H9 (cell line): ENCODE data around the gene COL4A2. TPM values are rescaled to one million over a fixed set of nuclear protein-coding genes. Genes with fewer than 3 reads are reported as not detected.

Source experiments
- DNase-seq: peaks from one replicate; pipeline ENCODE4 v3.0.0-alpha.2; 2017
- H2AFZ ChIP-seq: one replicate; pipeline ENCODE4 v1.6.1; 2013; ENCODE audit warnings: mild to moderate bottlenecking, low read length, control low read depth, moderate library complexity
- H2AK5ac ChIP-seq: 2 replicates; pipeline ENCODE4 v1.6.1; 2013; ENCODE audit warnings: low read length, control low read depth, mixed read lengths; ENCODE audit not compliant: insufficient read length
- H2BK120ac ChIP-seq: one replicate; pipeline ENCODE4 v1.6.1; 2013; ENCODE audit warnings: low read depth, mild to moderate bottlenecking, low read length, control low read depth, inconsistent platforms; ENCODE audit not compliant: poor library complexity, severe bottlenecking
- H2BK12ac ChIP-seq: 2 replicates; pipeline ENCODE4 v1.6.1; 2013; ENCODE audit warnings: low read length, control low read depth, mixed read lengths, low read depth; ENCODE audit not compliant: insufficient read length
- H2BK15ac ChIP-seq: 2 replicates; pipeline ENCODE4 v1.6.1; 2013; ENCODE audit warnings: low read depth, low read length, control low read depth
- H2BK20ac ChIP-seq: one replicate; pipeline ENCODE4 v1.6.1; 2013; ENCODE audit warnings: low read depth, mild to moderate bottlenecking, low read length, control low read depth, inconsistent platforms; ENCODE audit not compliant: poor library complexity, severe bottlenecking
- H2BK5ac ChIP-seq: 2 replicates; pipeline ENCODE4 v1.6.1; 2013; ENCODE audit warnings: low read length, control low read depth, mixed read lengths; ENCODE audit not compliant: insufficient read length
- H3K14ac ChIP-seq: 2 replicates; pipeline ENCODE4 v1.6.1; 2013; ENCODE audit warnings: low read length, control low read depth; ENCODE audit not compliant: insufficient read depth
- H3K18ac ChIP-seq: 2 replicates; pipeline ENCODE4 v1.6.1; 2013; ENCODE audit warnings: low read depth, mild to moderate bottlenecking, mixed read lengths, low read length, control low read depth; ENCODE audit not compliant: insufficient read length
- H3K23ac ChIP-seq: 2 replicates; pipeline ENCODE4 v1.6.1; 2013; ENCODE audit warnings: low read length, control low read depth, mixed read lengths, low read depth; ENCODE audit not compliant: insufficient read length
- H3K23me2 ChIP-seq: 2 replicates; pipeline ENCODE4 v1.6.1; 2013; ENCODE audit warnings: low read depth, mild to moderate bottlenecking, mixed read lengths, low read length, control low read depth; ENCODE audit not compliant: insufficient read length, poor library complexity, severe bottlenecking
- H3K27ac ChIP-seq: 2 replicates; pipeline ENCODE4 v1.5.1; 2013; ENCODE audit warnings: low read length, control low read depth, mixed read lengths, low read depth; ENCODE audit not compliant: insufficient read length
- H3K27me3 ChIP-seq: 2 replicates; pipeline ENCODE4 v1.6.1; 2013; ENCODE audit warnings: low read length, control low read depth, inconsistent platforms; ENCODE audit not compliant: insufficient read depth
- H3K4ac ChIP-seq: 2 replicates; pipeline ENCODE4 v1.6.1; 2013; ENCODE audit warnings: low read depth, mild to moderate bottlenecking, control low read depth, inconsistent platforms, low read length, moderate library complexity
- H3K4me1 ChIP-seq: 2 replicates; pipeline ENCODE4 v1.6.1; 2013; ENCODE audit warnings: low read length, control low read depth, inconsistent platforms; ENCODE audit not compliant: insufficient read depth
- H3K4me2 ChIP-seq: 2 replicates; pipeline ENCODE4 v1.6.1; 2013; ENCODE audit warnings: low read length, control low read depth, mixed read lengths; ENCODE audit not compliant: insufficient read length, insufficient read depth
- H3K56ac ChIP-seq: 2 replicates; pipeline ENCODE4 v1.6.1; 2013; ENCODE audit warnings: low read depth, mild to moderate bottlenecking, mixed read lengths, low read length, control low read depth; ENCODE audit not compliant: insufficient read length
- H3K79me1 ChIP-seq: 2 replicates; pipeline ENCODE4 v1.6.1; 2013; ENCODE audit warnings: low read depth, mild to moderate bottlenecking, moderate library complexity, low read length, control low read depth, inconsistent platforms; ENCODE audit not compliant: insufficient read depth, poor library complexity, severe bottlenecking
- H3K79me2 ChIP-seq: 2 replicates; pipeline ENCODE4 v1.6.1; 2013; ENCODE audit warnings: low read length, control low read depth, inconsistent platforms; ENCODE audit not compliant: insufficient read depth
- H3K9ac ChIP-seq: 2 replicates; pipeline ENCODE4 v1.6.1; 2013; ENCODE audit warnings: low read length, control low read depth, mixed read lengths; ENCODE audit not compliant: insufficient read length; ENCODE audit errors: extremely low read depth
- H3K9me3 ChIP-seq: one replicate; pipeline ENCODE4 v1.6.1; 2013; ENCODE audit warnings: low read depth, low read length, inconsistent platforms; ENCODE audit not compliant: control insufficient read depth
- H3T11ph ChIP-seq: one replicate; pipeline ENCODE4 v1.6.1; 2013; ENCODE audit warnings: mild to moderate bottlenecking, low read length, control low read depth, inconsistent platforms
- H4K20me1 ChIP-seq: one replicate; pipeline ENCODE4 v1.6.1; 2013; ENCODE audit not compliant: control insufficient read depth, insufficient read length, insufficient read depth
- H4K5ac ChIP-seq: 2 replicates; pipeline ENCODE4 v1.6.1; 2013; ENCODE audit warnings: low read depth, mild to moderate bottlenecking, mixed read lengths, low read length, control low read depth; ENCODE audit not compliant: insufficient read length
- H4K8ac ChIP-seq: replicated peaks from 2 replicates; pipeline ENCODE4 v1.6.1; 2013; ENCODE audit warnings: low read length, control low read depth, mixed read lengths, low read depth; ENCODE audit not compliant: insufficient read length
- H4K91ac ChIP-seq: 2 replicates; pipeline ENCODE4 v1.6.1; 2013; ENCODE audit warnings: low read depth, mild to moderate bottlenecking, moderate library complexity, mixed read lengths, low read length, control low read depth; ENCODE audit not compliant: insufficient read length
- H3K27ac Mint-ChIP-seq, 3 experiments: 2 replicates in 2 of 3; 3 replicates in 1 of 3; pipeline ENCODE4 v1.8.0; 2020 to 2021; ENCODE audit warnings: mixed read lengths in 3 of 3, mild to moderate bottlenecking in 1 of 3, moderate library complexity in 1 of 3
- H3K27me3 Mint-ChIP-seq: 2 replicates; pipeline ENCODE4 v1.8.0; 2021; ENCODE audit warnings: low read depth, mild to moderate bottlenecking, moderate library complexity, mixed read lengths
- H3K36me3 Mint-ChIP-seq, 3 experiments: 2 replicates in 2 of 3; 3 replicates in 1 of 3; pipeline ENCODE4 v1.8.0; 2020 to 2021; ENCODE audit warnings: low read depth in 3 of 3, mixed read lengths in 3 of 3; ENCODE audit not compliant: insufficient read depth in 1 of 3
- H3K4me1 Mint-ChIP-seq, 2 experiments: 2 replicates each; pipeline ENCODE4 v1.8.0; 2020; ENCODE audit warnings: mixed read lengths in 2 of 2
- H3K4me3 Mint-ChIP-seq, 2 experiments: 2 replicates in 1 of 2; 3 replicates in 1 of 2; pipeline ENCODE4 v1.8.0; 2020 to 2021; ENCODE audit warnings: mild to moderate bottlenecking in 2 of 2, mixed read lengths in 2 of 2, moderate library complexity in 1 of 2
- H3K9me3 Mint-ChIP-seq, 2 experiments: 2 replicates in 1 of 2; 3 replicates in 1 of 2; pipeline ENCODE4 v1.8.0; 2020; ENCODE audit warnings: mild to moderate bottlenecking in 2 of 2, mixed read lengths in 2 of 2, moderate library complexity in 1 of 2
- WGBS: extraction: QIAGEN DNeasy Blood & Tissue Kit; methylation state at CpG from one replicate; pipeline ENCODE4 v1.1.7; 2013; ENCODE audit warnings: missing lambda C conversion rate, low lambda C conversion rate, mixed read lengths; ENCODE audit not compliant: insufficient read length; ENCODE audit errors: extremely low coverage; 5-methylcytosine and 5-hydroxymethylcytosine counted together
- total RNA-seq: library from RNA; stranded (reverse); gene quantifications from 2 replicates; pipeline ENCODE4 v1.2.1, GENCODE V29; 2021
- TF ChIP-seq, protein P1 (sequence below): fragments of 200-600 bp; sonication (generic); conservative IDR thresholded peaks from 3 replicates; pipeline ENCODE4 v1.8.0; 2021; ENCODE audit warnings: antibody characterized with exemption, mild to moderate bottlenecking

COL4A2 gene
- total RNA-seq, 1 experiment from 2014 or later, result 76.5 TPM

DNA sequence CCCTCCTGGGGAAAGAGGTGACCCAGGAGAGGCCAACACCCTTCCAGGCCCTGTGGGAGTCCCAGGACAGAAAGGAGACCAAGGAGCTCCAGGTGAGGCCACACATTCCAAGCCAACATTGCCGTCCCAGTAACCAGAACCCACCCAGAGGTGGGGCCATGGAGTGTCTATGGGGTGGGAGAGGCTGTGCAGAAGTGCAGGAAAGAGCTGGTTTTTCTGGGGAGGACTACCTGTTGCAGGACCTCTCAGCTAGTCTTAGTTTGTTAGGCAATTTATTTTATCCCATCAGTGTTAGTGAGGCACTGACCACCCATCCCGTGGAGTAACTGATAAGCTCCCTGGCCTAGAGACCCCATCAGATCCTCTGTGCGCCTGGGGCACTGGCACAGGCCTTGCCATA is 188.3 kb downstream of the COL4A2 start:
- H3K27ac Mint-ChIP-seq, result 0 out of 7 replicates have a peak overlapping the region, but pooled peaks of 1 of the 3 experiments have one; percentile 34
- no peak overlapping the region for H4K8ac ChIP-seq
- H3K9me3 ChIP-seq, result no peaks in the 10 kb centered on the region
- H4K91ac ChIP-seq, result no peak overlapping the region
- H2BK5ac ChIP-seq, result no peak overlapping the region
- no peak overlapping the region for H3K27ac ChIP-seq
- no CpG with 5 or more reads among the region's 3 CpGs for WGBS
- no peak overlapping the region for H4K5ac ChIP-seq
- H3K79me2 ChIP-seq, result no peaks in the 10 kb centered on the region
- H3K4me1 ChIP-seq, result no peaks in the 10 kb centered on the region
- H3K14ac ChIP-seq, result no peak overlapping the region
- no peak overlapping the region for H3K18ac ChIP-seq
- no peaks in the 10 kb centered on the region for H3K79me1 ChIP-seq
- H3K27me3 ChIP-seq, result no peaks in the 10 kb centered on the region
- H2AK5ac ChIP-seq, result no peak overlapping the region
- TF ChIP-seq, protein P1, sequence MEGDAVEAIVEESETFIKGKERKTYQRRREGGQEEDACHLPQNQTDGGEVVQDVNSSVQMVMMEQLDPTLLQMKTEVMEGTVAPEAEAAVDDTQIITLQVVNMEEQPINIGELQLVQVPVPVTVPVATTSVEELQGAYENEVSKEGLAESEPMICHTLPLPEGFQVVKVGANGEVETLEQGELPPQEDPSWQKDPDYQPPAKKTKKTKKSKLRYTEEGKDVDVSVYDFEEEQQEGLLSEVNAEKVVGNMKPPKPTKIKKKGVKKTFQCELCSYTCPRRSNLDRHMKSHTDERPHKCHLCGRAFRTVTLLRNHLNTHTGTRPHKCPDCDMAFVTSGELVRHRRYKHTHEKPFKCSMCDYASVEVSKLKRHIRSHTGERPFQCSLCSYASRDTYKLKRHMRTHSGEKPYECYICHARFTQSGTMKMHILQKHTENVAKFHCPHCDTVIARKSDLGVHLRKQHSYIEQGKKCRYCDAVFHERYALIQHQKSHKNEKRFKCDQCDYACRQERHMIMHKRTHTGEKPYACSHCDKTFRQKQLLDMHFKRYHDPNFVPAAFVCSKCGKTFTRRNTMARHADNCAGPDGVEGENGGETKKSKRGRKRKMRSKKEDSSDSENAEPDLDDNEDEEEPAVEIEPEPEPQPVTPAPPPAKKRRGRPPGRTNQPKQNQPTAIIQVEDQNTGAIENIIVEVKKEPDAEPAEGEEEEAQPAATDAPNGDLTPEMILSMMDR, result no peak
- H3K4ac ChIP-seq, result no peak overlapping the region
- no peak overlapping the region for H3K4me3 Mint-ChIP-seq
- no peak overlapping the region for H3T11ph ChIP-seq
- peaks cover 52 to 79% (median 75%) of the 10 kb centered on the region in 3 experiments for H3K36me3 Mint-ChIP-seq
- no peaks in the 10 kb centered on the region for H4K20me1 ChIP-seq
- H3K56ac ChIP-seq, result no peak overlapping the region
- H2AFZ ChIP-seq, result no peak overlapping the region
- no peaks in the 10 kb centered on the region for H3K27me3 Mint-ChIP-seq
- H2BK120ac ChIP-seq, result no peak overlapping the region
- no peak overlapping the region for H3K4me2 ChIP-seq
- H3K9me3 Mint-ChIP-seq, result peaks cover 0 to 9% of the 10 kb centered on the region in 2 experiments; a peak in 1 of 5 replicates
- H2BK15ac ChIP-seq, result no peak overlapping the region
- no peak for DNase-seq
- H2BK12ac ChIP-seq, result no peak overlapping the region
- H3K4me1 Mint-ChIP-seq, result no peaks in the 10 kb centered on the region
- H3K23ac ChIP-seq, result no peak overlapping the region
- no peak overlapping the region for H3K9ac ChIP-seq
- no peaks in the 10 kb centered on the region for H3K23me2 ChIP-seq
- no peak overlapping the region for H2BK20ac ChIP-seq
